ENCODE data around the gene GRIFIN.

- TF ChIP-seq CTCF (IDR thresholded peaks at IDR 0.05) (no peak), POLR2A (IDR thresholded peaks at IDR 0.05) (no peak)
Observed at GRCh38 chr7:2441430-2442058, 34.7 kb downstream of the GRIFIN start.
